HEK293 (cell line): ENCODE results near the gene ZNF462.

ENCODE experiments used
- YY1 ChIP-seq: fragments of 450-650 bp; formaldehyde crosslinking; IDR thresholded peaks from 2 replicates; pipeline ENCODE4 v1.5.1; 2018; ENCODE audit warnings: missing biosample characterization, missing genetic modification characterization
- ZFP3 ChIP-seq: fragments of 450-650 bp; formaldehyde crosslinking; IDR thresholded peaks from 2 replicates; pipeline ENCODE4 v1.5.1; 2016; ENCODE audit warnings: low read depth, missing biosample characterization, missing genetic modification characterization
- TF ChIP-seq, protein P1 (sequence below): sonication (generic); formaldehyde crosslinking; IDR thresholded peaks from 2 replicates; pipeline ENCODE4 v1.8.1; 2022; ENCODE audit warnings: mild to moderate bottlenecking, moderate library complexity, missing genetic modification reagents
- TF ChIP-seq, protein P2 (sequence below): fragments of 450-650 bp; formaldehyde crosslinking; IDR thresholded peaks from 2 replicates; pipeline ENCODE4 v1.5.1; 2016; ENCODE audit warnings: missing biosample characterization, missing genetic modification characterization
- TF ChIP-seq, protein P3 (sequence below): fragments of 450-650 bp; formaldehyde crosslinking; IDR thresholded peaks from 2 replicates; pipeline ENCODE4 v1.5.1; 2016; ENCODE audit warnings: missing biosample characterization, missing genetic modification characterization

DNA sequence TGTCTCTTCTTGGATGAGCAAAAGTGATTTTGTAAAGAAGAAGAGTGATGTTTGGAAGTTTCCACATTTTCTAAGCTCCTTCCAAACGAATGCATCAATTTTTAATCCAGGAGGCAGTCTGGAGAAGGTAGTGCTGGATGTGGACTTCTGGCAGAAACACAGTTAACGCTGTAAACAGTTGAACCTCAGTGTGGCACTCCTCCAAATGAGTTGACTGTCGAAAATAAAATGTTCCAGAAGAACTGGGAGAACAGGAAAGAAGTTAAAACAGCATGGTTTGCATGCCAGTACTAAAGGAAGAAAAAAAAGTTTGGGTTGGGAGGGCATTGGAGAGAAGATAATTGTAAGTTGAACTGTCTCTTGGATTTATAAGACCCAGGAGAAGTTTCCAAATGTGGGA is 6.5 kb downstream of the ZNF462 start:
- TF ChIP-seq, protein P1, sequence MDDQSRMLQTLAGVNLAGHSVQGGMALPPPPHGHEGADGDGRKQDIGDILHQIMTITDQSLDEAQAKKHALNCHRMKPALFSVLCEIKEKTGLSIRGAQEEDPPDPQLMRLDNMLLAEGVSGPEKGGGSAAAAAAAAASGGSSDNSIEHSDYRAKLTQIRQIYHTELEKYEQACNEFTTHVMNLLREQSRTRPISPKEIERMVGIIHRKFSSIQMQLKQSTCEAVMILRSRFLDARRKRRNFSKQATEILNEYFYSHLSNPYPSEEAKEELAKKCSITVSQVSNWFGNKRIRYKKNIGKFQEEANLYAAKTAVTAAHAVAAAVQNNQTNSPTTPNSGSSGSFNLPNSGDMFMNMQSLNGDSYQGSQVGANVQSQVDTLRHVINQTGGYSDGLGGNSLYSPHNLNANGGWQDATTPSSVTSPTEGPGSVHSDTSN (CRISPR knock-in tag): no peak
- TF ChIP-seq, protein P2, sequence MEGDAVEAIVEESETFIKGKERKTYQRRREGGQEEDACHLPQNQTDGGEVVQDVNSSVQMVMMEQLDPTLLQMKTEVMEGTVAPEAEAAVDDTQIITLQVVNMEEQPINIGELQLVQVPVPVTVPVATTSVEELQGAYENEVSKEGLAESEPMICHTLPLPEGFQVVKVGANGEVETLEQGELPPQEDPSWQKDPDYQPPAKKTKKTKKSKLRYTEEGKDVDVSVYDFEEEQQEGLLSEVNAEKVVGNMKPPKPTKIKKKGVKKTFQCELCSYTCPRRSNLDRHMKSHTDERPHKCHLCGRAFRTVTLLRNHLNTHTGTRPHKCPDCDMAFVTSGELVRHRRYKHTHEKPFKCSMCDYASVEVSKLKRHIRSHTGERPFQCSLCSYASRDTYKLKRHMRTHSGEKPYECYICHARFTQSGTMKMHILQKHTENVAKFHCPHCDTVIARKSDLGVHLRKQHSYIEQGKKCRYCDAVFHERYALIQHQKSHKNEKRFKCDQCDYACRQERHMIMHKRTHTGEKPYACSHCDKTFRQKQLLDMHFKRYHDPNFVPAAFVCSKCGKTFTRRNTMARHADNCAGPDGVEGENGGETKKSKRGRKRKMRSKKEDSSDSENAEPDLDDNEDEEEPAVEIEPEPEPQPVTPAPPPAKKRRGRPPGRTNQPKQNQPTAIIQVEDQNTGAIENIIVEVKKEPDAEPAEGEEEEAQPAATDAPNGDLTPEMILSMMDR (tag by site-specific recombination): no peak
- TF ChIP-seq, protein P3, sequence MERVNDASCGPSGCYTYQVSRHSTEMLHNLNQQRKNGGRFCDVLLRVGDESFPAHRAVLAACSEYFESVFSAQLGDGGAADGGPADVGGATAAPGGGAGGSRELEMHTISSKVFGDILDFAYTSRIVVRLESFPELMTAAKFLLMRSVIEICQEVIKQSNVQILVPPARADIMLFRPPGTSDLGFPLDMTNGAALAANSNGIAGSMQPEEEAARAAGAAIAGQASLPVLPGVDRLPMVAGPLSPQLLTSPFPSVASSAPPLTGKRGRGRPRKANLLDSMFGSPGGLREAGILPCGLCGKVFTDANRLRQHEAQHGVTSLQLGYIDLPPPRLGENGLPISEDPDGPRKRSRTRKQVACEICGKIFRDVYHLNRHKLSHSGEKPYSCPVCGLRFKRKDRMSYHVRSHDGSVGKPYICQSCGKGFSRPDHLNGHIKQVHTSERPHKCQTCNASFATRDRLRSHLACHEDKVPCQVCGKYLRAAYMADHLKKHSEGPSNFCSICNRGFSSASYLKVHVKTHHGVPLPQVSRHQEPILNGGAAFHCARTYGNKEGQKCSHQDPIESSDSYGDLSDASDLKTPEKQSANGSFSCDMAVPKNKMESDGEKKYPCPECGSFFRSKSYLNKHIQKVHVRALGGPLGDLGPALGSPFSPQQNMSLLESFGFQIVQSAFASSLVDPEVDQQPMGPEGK (tag by site-specific recombination): no peak
- TF ChIP-seq ZFP3 (tag by site-specific recombination) (no peak), YY1 (no peak)
